Tibial artery (tissue), 4 donors: Measurements from ENCODE around the gene SH3RF1.

Experiments used
- DNase-seq, 2 donors: peaks; one replicate each; pipeline ENCODE4 v3.0.0-alpha.2; 2019
- H3K27ac ChIP-seq, 2 donors: fragments of 200-600 bp; sonication (generic) in 1 of 2; 1 replicate in 1 of 2; 2 replicates in 1 of 2; pipeline ENCODE4 v1.5.1; 2018 to 2019; ENCODE audit warnings: mild to moderate bottlenecking in 1 of 2
- H3K27me3 ChIP-seq, 2 donors: fragments of 200-600 bp; sonication (generic) in 1 of 2; one replicate each; pipeline versions ENCODE4 v1.5.1 to v1.6.0; 2016 to 2019
- H3K36me3 ChIP-seq, 3 donors: fragments of 200-600 bp; sonication (generic) in 2 of 3; one replicate each; pipeline ENCODE4 v1.5.1; 2016 to 2019; ENCODE audit warnings: mild to moderate bottlenecking in 2 of 3
- H3K4me1 ChIP-seq, 4 donors: fragments of 200-600 bp; sonication (generic) in 2 of 4; 1 replicate in 3 of 4; 2 replicates in 1 of 4; pipeline ENCODE4 v1.5.1; 2016 to 2019
- H3K4me3 ChIP-seq, 2 donors: fragments of 200-600 bp; sonication (generic) in 1 of 2; 1 replicate in 1 of 2; 2 replicates in 1 of 2; pipeline ENCODE4 v1.5.1; 2018 to 2019; ENCODE audit warnings: mild to moderate bottlenecking in 2 of 2
- H3K9me3 ChIP-seq, 3 donors: fragments of 200-600 bp; sonication (generic) in 1 of 3; one replicate each; pipeline ENCODE4 v1.5.1; 2016 to 2019
- CTCF ChIP-seq, 2 experiments: fragments of 200-600 bp in 1 of 2; fragments of 450-650 bp in 1 of 2; IDR thresholded peaks; one replicate each; pipeline ENCODE4 v1.5.1; 2017 to 2019; ENCODE audit warnings: antibody characterized with exemption in 2 of 2, mild to moderate bottlenecking in 1 of 2, moderate library complexity in 1 of 2
- intact Hi-C: fragments of 100-400 bp; cut with DNase I; formaldehyde crosslinking; loops from one replicate; pipeline ENCODE4 v1.15.0; 2023; ENCODE audit warnings: low total_unique reads

The SH3RF1 gene

GRCh38 chr4:169154121-169154520 lies 116.6 kb downstream of the SH3RF1 start:
- TF ChIP-seq CTCF (IDR thresholded peaks at IDR 0.05): no peak
- Histone ChIP-seq H3K9me3 (no peaks in the 10 kb centered on the region), H3K27ac (no peak overlapping the region), H3K4me3 (no peak overlapping the region), H3K27me3 (no peaks in the 10 kb centered on the region), H3K36me3 (peaks cover 9 to 24% (median 12%) of the 10 kb centered on the region in 3 donors), H3K4me1 (peaks cover 0 to 14% (median 1%) of the 10 kb centered on the region in 4 donors)
- intact Hi-C loops: no loop called here
- DNase-seq: no peak

- peaks cover 9 to 29% (median 12%) of the 10 kb centered on the region in 3 donors for H3K36me3 ChIP-seq
- no peaks in the 10 kb centered on the region for H3K9me3 ChIP-seq
- no peak overlapping the region for H3K4me3 ChIP-seq
- H3K27ac ChIP-seq: no peak overlapping the region
- peaks cover 0 to 11% (median 0%) of the 10 kb centered on the region in 4 donors for H3K4me1 ChIP-seq
- DNase-seq: no peak
- H3K27me3 ChIP-seq: no peaks in the 10 kb centered on the region
- TF ChIP-seq CTCF (IDR thresholded peaks at IDR 0.05): no peak
- intact Hi-C loops: no loop called here
These were observed 117.2 kb downstream of the SH3RF1 start for GRCh38 chr4:169153481-169154087.

- no peaks in the 10 kb centered on the region for H3K9me3 ChIP-seq
- H3K4me3 ChIP-seq: no peak overlapping the region
- peaks cover 0 to 11% (median 0%) of the 10 kb centered on the region in 4 donors for H3K4me1 ChIP-seq
- no peak overlapping the region for H3K27ac ChIP-seq
- H3K27me3 ChIP-seq: no peaks in the 10 kb centered on the region
- peaks cover 9 to 29% (median 12%) of the 10 kb centered on the region in 3 donors for H3K36me3 ChIP-seq
- intact Hi-C loops: no loop called here
- DNase-seq: no peak
- no peak for TF ChIP-seq CTCF (IDR thresholded peaks at IDR 0.05)
These were observed 117.9 kb downstream of the SH3RF1 start for GRCh38 chr4:169152899-169153298.

- DNase-seq: no peak
- H3K4me3 ChIP-seq: no peak overlapping the region
- H3K27me3 ChIP-seq: no peaks in the 10 kb centered on the region
- H3K36me3 ChIP-seq: peaks cover 9 to 29% (median 12%) of the 10 kb centered on the region in 3 donors
- H3K4me1 ChIP-seq: peaks cover 0 to 11% (median 2%) of the 10 kb centered on the region in 4 donors
- no peak for TF ChIP-seq CTCF (IDR thresholded peaks at IDR 0.05)
- intact Hi-C loops: no loop called here
- H3K9me3 ChIP-seq: no peaks in the 10 kb centered on the region
- H3K27ac ChIP-seq: no peak overlapping the region
These were observed 118.7 kb downstream of the SH3RF1 start for GRCh38 chr4:169152098-169152497.

- no peak for TF ChIP-seq CTCF (IDR thresholded peaks at IDR 0.05)
- intact Hi-C loops: no loop called here
- Histone ChIP-seq H3K9me3 (no peaks in the 10 kb centered on the region), H3K27me3 (no peaks in the 10 kb centered on the region), H3K36me3 (peaks cover 9 to 29% (median 12%) of the 10 kb centered on the region in 3 donors), H3K27ac (no peak overlapping the region), H3K4me1 (peaks cover 0 to 11% (median 2%) of the 10 kb centered on the region in 4 donors), H3K4me3 (no peak overlapping the region)
- no peak for DNase-seq
These were observed 119.1 kb downstream of the SH3RF1 start for GRCh38 chr4:169151671-169152070.
